ENCODE measurements around the gene UTP14A.

The UTP14A gene

GRCh38 chrX:129925305-129926092, 19.5 kb downstream of the UTP14A start:
- Histone ChIP-seq H4K20me1 (peaks cover 45% of the 10 kb centered on the region), H3K4me3 (no peak overlapping the region), H3K36me3 (peaks cover 78% of the 10 kb centered on the region), H3K4me1 (no peaks in the 10 kb centered on the region), H3K9me3 (no peaks in the 10 kb centered on the region), H3K4me2 (no peak overlapping the region), H3K27ac (no peak overlapping the region), H3K9ac (no peak overlapping the region), H3K27me3 (peaks cover 78% of the 10 kb centered on the region)
- no peak for TF ChIP-seq Cebpa-rat (IDR thresholded peaks at IDR 0.05)

GRCh38 chrX:129930941-129931410, 25.0 kb downstream of the UTP14A start:
- peak overlapping the region; percentile 61 for H3K4me2 ChIP-seq
- H3K4me3 ChIP-seq, result peak overlapping the region; percentile 69
- no peak for TF ChIP-seq Cebpa-rat (IDR thresholded peaks at IDR 0.05)
- H3K4me1 ChIP-seq, result no peaks in the 10 kb centered on the region
- no peaks in the 10 kb centered on the region for H4K20me1 ChIP-seq
- H3K27me3 ChIP-seq, result peaks cover 53% of the 10 kb centered on the region
- peaks cover 8% of the 10 kb centered on the region for H3K9me3 ChIP-seq
- H3K9ac ChIP-seq, result peak overlapping the region; percentile 38; the same call in 1 of the 2 replicates
- H3K27ac ChIP-seq, result peak overlapping the region; percentile 63
- peaks cover 30% of the 10 kb centered on the region for H3K36me3 ChIP-seq

- Histone ChIP-seq H3K36me3 (peaks cover 25% of the 10 kb centered on the region), H3K4me3 (peak overlapping the region; percentile 69), H3K27me3 (peaks cover 51% of the 10 kb centered on the region), H3K27ac (peak overlapping the region; percentile 63), H3K9ac (peak overlapping the region; percentile 74), H3K4me2 (peak overlapping the region; percentile 61), H4K20me1 (no peaks in the 10 kb centered on the region), H3K4me1 (no peaks in the 10 kb centered on the region), H3K9me3 (peaks cover 8% of the 10 kb centered on the region)
- no peak for TF ChIP-seq Cebpa-rat (IDR thresholded peaks at IDR 0.05)
These were observed 25.5 kb downstream of the UTP14A start for GRCh38 chrX:129931411-129932015.

GRCh38 chrX:129932016-129932820, 26.3 kb downstream of the UTP14A start:
- Histone ChIP-seq H3K36me3 (peaks cover 18% of the 10 kb centered on the region), H3K9me3 (peaks cover 8% of the 10 kb centered on the region), H3K27ac (peak overlapping the region; percentile 68), H4K20me1 (no peaks in the 10 kb centered on the region; the same call in 1 of the 2 replicates), H3K9ac (peak overlapping the region; percentile 75), H3K4me1 (no peaks in the 10 kb centered on the region), H3K4me2 (peak overlapping the region; percentile 81), H3K4me3 (peak overlapping the region; percentile 69), H3K27me3 (peaks cover 51% of the 10 kb centered on the region)
- TF ChIP-seq Cebpa-rat (IDR thresholded peaks at IDR 0.05), result no peak

- H3K4me3 ChIP-seq, result peak overlapping the region; percentile 67
- peaks cover 8% of the 10 kb centered on the region for H3K9me3 ChIP-seq
- no peaks in the 10 kb centered on the region for H3K4me1 ChIP-seq
- no peak for TF ChIP-seq Cebpa-rat (IDR thresholded peaks at IDR 0.05)
- peak overlapping the region; percentile 81 for H3K4me2 ChIP-seq
- H4K20me1 ChIP-seq, result no peaks in the 10 kb centered on the region; the same call in 1 of the 2 replicates
- peak overlapping the region; percentile 68 for H3K27ac ChIP-seq
- peak overlapping the region; percentile 75 for H3K9ac ChIP-seq
- peaks cover 11% of the 10 kb centered on the region for H3K36me3 ChIP-seq
- peaks cover 47% of the 10 kb centered on the region for H3K27me3 ChIP-seq
These were observed 26.9 kb downstream of the UTP14A start for GRCh38 chrX:129932821-129933321.

- no peak overlapping the region for H3K4me2 ChIP-seq
- H3K9me3 ChIP-seq, result peaks cover 8% of the 10 kb centered on the region
- TF ChIP-seq Cebpa-rat (IDR thresholded peaks at IDR 0.05), result no peak
- H4K20me1 ChIP-seq, result no peaks in the 10 kb centered on the region; the same call in 1 of the 2 replicates
- no peak overlapping the region for H3K9ac ChIP-seq
- H3K4me3 ChIP-seq, result no peak overlapping the region
- no peaks in the 10 kb centered on the region for H3K4me1 ChIP-seq
- H3K27me3 ChIP-seq, result peaks cover 51% of the 10 kb centered on the region
- peaks cover 11% of the 10 kb centered on the region for H3K36me3 ChIP-seq
- no peak overlapping the region for H3K27ac ChIP-seq
These were observed 27.7 kb downstream of the UTP14A start for GRCh38 chrX:129933700-129934099.

- Histone ChIP-seq H3K36me3 (peaks cover 3% of the 10 kb centered on the region), H4K20me1 (no peaks in the 10 kb centered on the region; the same call in 1 of the 2 replicates), H3K27me3 (peaks cover 47% of the 10 kb centered on the region), H3K4me1 (no peaks in the 10 kb centered on the region), H3K9me3 (peaks cover 8% of the 10 kb centered on the region), H3K4me3 (no peak overlapping the region), H3K4me2 (no peak overlapping the region), H3K9ac (no peak overlapping the region), H3K27ac (no peak overlapping the region)
- no peak for TF ChIP-seq Cebpa-rat (IDR thresholded peaks at IDR 0.05)
These were observed 28.5 kb downstream of the UTP14A start for GRCh38 chrX:129934461-129934860.

- no peak overlapping the region for H3K4me3 ChIP-seq
- TF ChIP-seq Cebpa-rat (IDR thresholded peaks at IDR 0.05), result no peak
- H3K9ac ChIP-seq, result no peak overlapping the region
- H3K4me2 ChIP-seq, result no peak overlapping the region
- H3K36me3 ChIP-seq, result no peaks in the 10 kb centered on the region
- no peaks in the 10 kb centered on the region; the same call in 1 of the 2 replicates for H4K20me1 ChIP-seq
- H3K4me1 ChIP-seq, result no peaks in the 10 kb centered on the region
- no peak overlapping the region for H3K27ac ChIP-seq
- H3K9me3 ChIP-seq, result peaks cover 8% of the 10 kb centered on the region
- H3K27me3 ChIP-seq, result peaks cover 51% of the 10 kb centered on the region
These were observed 29.0 kb downstream of the UTP14A start for GRCh38 chrX:129934952-129935351.

GRCh38 chrX:129938081-129938480, 32.1 kb downstream of the UTP14A start:
- Histone ChIP-seq H3K27me3 (peaks cover 53% of the 10 kb centered on the region), H3K4me3 (no peak overlapping the region), H3K36me3 (no peaks in the 10 kb centered on the region), H3K9ac (no peak overlapping the region), H3K4me2 (no peak overlapping the region), H3K9me3 (peaks cover under 1% of the 10 kb centered on the region; the same call in 1 of the 2 replicates), H3K27ac (no peak overlapping the region), H3K4me1 (peaks cover 7% of the 10 kb centered on the region; the same call in 1 of the 2 replicates), H4K20me1 (no peaks in the 10 kb centered on the region; the same call in 1 of the 2 replicates)
- TF ChIP-seq Cebpa-rat (IDR thresholded peaks at IDR 0.05), result no peak
